ENCODE data around the gene SAP30BP.

Gene SAP30BP

GRCh38 chr17:75646638-75646992 is 20.5 kb upstream of the SAP30BP start:
- no peaks in the 10 kb centered on the region for H3K27me3 ChIP-seq (ENCODE audit: control insufficient read depth, insufficient read depth, low read length)
- peaks cover 9% of the 10 kb centered on the region for H3K36me3 ChIP-seq (ENCODE audit: control insufficient read depth, insufficient read depth, low read length)
- peaks cover 11% of the 10 kb centered on the region; the same call in 1 of the 2 replicates for H3K4me1 ChIP-seq (ENCODE audit: control insufficient read depth, insufficient read depth, low read length)
- no peak overlapping the region for H3K4me3 ChIP-seq (ENCODE audit: low read length)
- H3K9me3 ChIP-seq (ENCODE audit: control insufficient read depth, insufficient read depth, low read length): no peaks in the 10 kb centered on the region
- no peak overlapping the region for H3K27ac ChIP-seq (ENCODE audit: low read length)
- DNase-seq (ENCODE audit: low read depth, low spot score): no peak
- no CpG with 5 or more reads among the region's 6 CpGs for WGBS (ENCODE audit: insufficient coverage, insufficient read length)

- Histone ChIP-seq H3K9me3 (ENCODE audit: control insufficient read depth, insufficient read depth, low read length) (no peaks in the 10 kb centered on the region), H3K4me3 (ENCODE audit: low read length) (no peak overlapping the region), H3K27me3 (ENCODE audit: control insufficient read depth, insufficient read depth, low read length) (no peaks in the 10 kb centered on the region), H3K27ac (ENCODE audit: low read length) (no peak overlapping the region), H3K36me3 (ENCODE audit: control insufficient read depth, insufficient read depth, low read length) (peaks cover 9% of the 10 kb centered on the region), H3K4me1 (ENCODE audit: control insufficient read depth, insufficient read depth, low read length) (peaks cover 11% of the 10 kb centered on the region; the same call in 1 of the 2 replicates)
- no CpG with 5 or more reads among the region's 7 CpGs for WGBS (ENCODE audit: insufficient coverage, insufficient read length)
- DNase-seq (ENCODE audit: low read depth, low spot score): no peak
Measured at GRCh38 chr17:75647061-75647460, 20.1 kb upstream of the SAP30BP start.

GRCh38 chr17:75647921-75648320 is 19.2 kb upstream of the SAP30BP start:
- Histone ChIP-seq H3K36me3 (ENCODE audit: control insufficient read depth, insufficient read depth, low read length) (peaks cover 12% of the 10 kb centered on the region), H3K27ac (ENCODE audit: low read length) (no peak overlapping the region), H3K9me3 (ENCODE audit: control insufficient read depth, insufficient read depth, low read length) (no peaks in the 10 kb centered on the region), H3K4me1 (ENCODE audit: control insufficient read depth, insufficient read depth, low read length) (peaks cover 8% of the 10 kb centered on the region; the same call in 1 of the 2 replicates), H3K27me3 (ENCODE audit: control insufficient read depth, insufficient read depth, low read length) (no peaks in the 10 kb centered on the region), H3K4me3 (ENCODE audit: low read length) (no peak overlapping the region)
- no peak for DNase-seq (ENCODE audit: low read depth, low spot score)
- WGBS (ENCODE audit: insufficient coverage, insufficient read length): no CpG with 5 or more reads among the region's 7 CpGs

- DNase-seq (ENCODE audit: low read depth, low spot score): no peak
- no peaks in the 10 kb centered on the region for H3K27me3 ChIP-seq (ENCODE audit: control insufficient read depth, insufficient read depth, low read length)
- no CpG with 5 or more reads among the region's 6 CpGs for WGBS (ENCODE audit: insufficient coverage, insufficient read length)
- H3K27ac ChIP-seq (ENCODE audit: low read length): no peak overlapping the region
- peaks cover 12% of the 10 kb centered on the region for H3K36me3 ChIP-seq (ENCODE audit: control insufficient read depth, insufficient read depth, low read length)
- H3K4me3 ChIP-seq (ENCODE audit: low read length): no peak overlapping the region
- H3K9me3 ChIP-seq (ENCODE audit: control insufficient read depth, insufficient read depth, low read length): no peaks in the 10 kb centered on the region
- H3K4me1 ChIP-seq (ENCODE audit: control insufficient read depth, insufficient read depth, low read length): 0 out of 2 replicates have a peak, but pooled peaks cover 1% of the 10 kb centered on the region
Measured at GRCh38 chr17:75649687-75650086, 17.5 kb upstream of the SAP30BP start.

- peaks cover 12% of the 10 kb centered on the region for H3K36me3 ChIP-seq (ENCODE audit: control insufficient read depth, insufficient read depth, low read length)
- WGBS (ENCODE audit: insufficient coverage, insufficient read length): no CpG with 5 or more reads among the region's 7 CpGs
- DNase-seq (ENCODE audit: low read depth, low spot score): no peak
Measured at GRCh38 chr17:75650874-75651273, 16.3 kb upstream of the SAP30BP start.

GRCh38 chr17:75652341-75652740 is 14.8 kb upstream of the SAP30BP start:
- no peak for DNase-seq (ENCODE audit: low read depth, low spot score)
- H3K4me1 ChIP-seq (ENCODE audit: control insufficient read depth, insufficient read depth, low read length): no peaks in the 10 kb centered on the region
- H3K4me3 ChIP-seq (ENCODE audit: low read length): no peak overlapping the region
- no CpG with 5 or more reads among the region's 5 CpGs for WGBS (ENCODE audit: insufficient coverage, insufficient read length)
- H3K9me3 ChIP-seq (ENCODE audit: control insufficient read depth, insufficient read depth, low read length): no peaks in the 10 kb centered on the region
- H3K27me3 ChIP-seq (ENCODE audit: control insufficient read depth, insufficient read depth, low read length): no peaks in the 10 kb centered on the region
- H3K36me3 ChIP-seq (ENCODE audit: control insufficient read depth, insufficient read depth, low read length): peaks cover 15% of the 10 kb centered on the region
- H3K27ac ChIP-seq (ENCODE audit: low read length): no peak overlapping the region

More at GRCh38 chr17:75650874-75651273, 16.3 kb upstream of the SAP30BP start:
- Histone ChIP-seq H3K27ac (ENCODE audit: low read length) (no peak overlapping the region), H3K4me1 (ENCODE audit: control insufficient read depth, insufficient read depth, low read length) (0 out of 2 replicates have a peak, but pooled peaks cover 1% of the 10 kb centered on the region), H3K27me3 (ENCODE audit: control insufficient read depth, insufficient read depth, low read length) (no peaks in the 10 kb centered on the region), H3K9me3 (ENCODE audit: control insufficient read depth, insufficient read depth, low read length) (no peaks in the 10 kb centered on the region), H3K4me3 (ENCODE audit: low read length) (no peak overlapping the region)

- no peak overlapping the region for H3K27ac ChIP-seq (ENCODE audit: low read length)
Measured at GRCh38 chr17:75652934-75653549, 14.1 kb upstream of the SAP30BP start.

GRCh38 chr17:75654176-75654575 is 13.0 kb upstream of the SAP30BP start:
- H3K36me3 ChIP-seq (ENCODE audit: control insufficient read depth, insufficient read depth, low read length): peaks cover 17% of the 10 kb centered on the region; the same call in 1 of the 2 replicates
- no peaks in the 10 kb centered on the region for H3K4me1 ChIP-seq (ENCODE audit: control insufficient read depth, insufficient read depth, low read length)
- H3K27ac ChIP-seq (ENCODE audit: low read length): no peak overlapping the region
- H3K27me3 ChIP-seq (ENCODE audit: control insufficient read depth, insufficient read depth, low read length): no peaks in the 10 kb centered on the region
- WGBS (ENCODE audit: insufficient coverage, insufficient read length): no CpG with 5 or more reads among the region's 2 CpGs
- DNase-seq (ENCODE audit: low read depth, low spot score): no peak
- no peak overlapping the region for H3K4me3 ChIP-seq (ENCODE audit: low read length)
- no peaks in the 10 kb centered on the region for H3K9me3 ChIP-seq (ENCODE audit: control insufficient read depth, insufficient read depth, low read length)

More at GRCh38 chr17:75652934-75653549, 14.1 kb upstream of the SAP30BP start:
- H3K4me3 ChIP-seq (ENCODE audit: low read length): no peak overlapping the region
- no peaks in the 10 kb centered on the region for H3K27me3 ChIP-seq (ENCODE audit: control insufficient read depth, insufficient read depth, low read length)
- H3K9me3 ChIP-seq (ENCODE audit: control insufficient read depth, insufficient read depth, low read length): no peaks in the 10 kb centered on the region
- DNase-seq (ENCODE audit: low read depth, low spot score): no peak
- WGBS (ENCODE audit: insufficient coverage, insufficient read length): no CpG with 5 or more reads among the region's 6 CpGs
- peaks cover 14% of the 10 kb centered on the region; the same call in 1 of the 2 replicates for H3K36me3 ChIP-seq (ENCODE audit: control insufficient read depth, insufficient read depth, low read length)
- H3K4me1 ChIP-seq (ENCODE audit: control insufficient read depth, insufficient read depth, low read length): no peaks in the 10 kb centered on the region

GRCh38 chr17:75658237-75658636 is 8.9 kb upstream of the SAP30BP start:
- DNase-seq (ENCODE audit: low read depth, low spot score): no peak
- Histone ChIP-seq H3K36me3 (ENCODE audit: control insufficient read depth, insufficient read depth, low read length) (peaks cover 16% of the 10 kb centered on the region), H3K27ac (ENCODE audit: low read length) (no peak overlapping the region), H3K4me1 (ENCODE audit: control insufficient read depth, insufficient read depth, low read length) (no peaks in the 10 kb centered on the region), H3K4me3 (ENCODE audit: low read length) (no peak overlapping the region), H3K9me3 (ENCODE audit: control insufficient read depth, insufficient read depth, low read length) (no peaks in the 10 kb centered on the region), H3K27me3 (ENCODE audit: control insufficient read depth, insufficient read depth, low read length) (no peaks in the 10 kb centered on the region)
- WGBS (ENCODE audit: insufficient coverage, insufficient read length): no CpG with 5 or more reads among the region's 5 CpGs

- Histone ChIP-seq H3K27ac (ENCODE audit: low read length) (no peak overlapping the region), H3K4me3 (ENCODE audit: low read length) (no peak overlapping the region), H3K9me3 (ENCODE audit: control insufficient read depth, insufficient read depth, low read length) (no peaks in the 10 kb centered on the region), H3K27me3 (ENCODE audit: control insufficient read depth, insufficient read depth, low read length) (no peaks in the 10 kb centered on the region), H3K4me1 (ENCODE audit: control insufficient read depth, insufficient read depth, low read length) (no peaks in the 10 kb centered on the region), H3K36me3 (ENCODE audit: control insufficient read depth, insufficient read depth, low read length) (peaks cover 16% of the 10 kb centered on the region)
- no peak for DNase-seq (ENCODE audit: low read depth, low spot score)
- no CpG with 5 or more reads among the region's 4 CpGs for WGBS (ENCODE audit: insufficient coverage, insufficient read length)
Measured at GRCh38 chr17:75661531-75661930, 5.6 kb upstream of the SAP30BP start.

- Histone ChIP-seq H3K9me3 (ENCODE audit: control insufficient read depth, insufficient read depth, low read length) (no peaks in the 10 kb centered on the region), H3K4me3 (ENCODE audit: low read length) (no peak overlapping the region), H3K27me3 (ENCODE audit: control insufficient read depth, insufficient read depth, low read length) (no peaks in the 10 kb centered on the region), H3K4me1 (ENCODE audit: control insufficient read depth, insufficient read depth, low read length) (no peaks in the 10 kb centered on the region), H3K27ac (ENCODE audit: low read length) (no peak overlapping the region), H3K36me3 (ENCODE audit: control insufficient read depth, insufficient read depth, low read length) (peaks cover 12% of the 10 kb centered on the region)
- WGBS (ENCODE audit: insufficient coverage, insufficient read length): no CpG with 5 or more reads among the region's 9 CpGs
- no peak for DNase-seq (ENCODE audit: low read depth, low spot score)
Measured at GRCh38 chr17:75662511-75662910, 4.6 kb upstream of the SAP30BP start.

Measured in iPS DF 6.9 (cell line).